ENCODE data around the gene TDRD12.

DNA sequence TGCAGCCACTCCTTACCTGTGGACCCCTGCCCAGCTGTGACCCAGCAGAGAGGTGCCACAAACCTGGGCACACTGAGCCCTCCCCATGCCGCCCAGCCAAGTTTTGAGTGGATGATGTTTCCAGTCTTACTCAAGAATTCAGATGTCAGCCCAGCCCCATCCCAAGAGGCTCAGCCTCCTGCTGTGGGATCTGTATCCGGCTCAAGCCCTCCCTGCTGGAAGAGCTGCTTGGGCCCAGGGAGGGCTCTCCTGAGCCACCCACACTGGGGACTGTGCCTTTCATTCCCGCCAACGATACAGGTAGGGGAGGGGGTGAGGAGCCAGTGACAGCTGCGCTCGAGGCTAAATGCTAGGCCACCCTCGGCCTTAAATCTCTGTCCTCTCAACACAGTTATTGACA lies 155.9 kb downstream of the TDRD12 start:
- TF ChIP-seq MYC (IDR thresholded peaks at IDR 0.05; ENCODE audit: low read depth, low read length) = no peak
- no peak for TF ChIP-seq CTCF (IDR thresholded peaks at IDR 0.05; ENCODE audit: low read depth, low read length)

All from NB4 (cell line).